Adrenal gland (tissue), 19 donors: ENCODE data around the gene PI16. TPM values are rescaled to one million over a fixed set of nuclear protein-coding genes. Genes with fewer than 3 reads are reported as not detected.

Experiments used
- DNase-seq, 7 donors: peaks; one replicate each; pipeline ENCODE4 v3.0.0-alpha.2; 2019 to 2020
- H3K27ac ChIP-seq, 5 donors: fragments of 200-600 bp; sonication (generic) in 4 of 5; 1 replicate in 3 of 5; 2 replicates in 2 of 5; pipeline versions ENCODE4 v1.5.1 to v1.8.0; 2016 to 2020; ENCODE audit warnings: mild to moderate bottlenecking in 1 of 5
- H3K27me3 ChIP-seq: fragments of 200-600 bp; 2 replicates; pipeline ENCODE4 v1.8.0; 2021
- H3K36me3 ChIP-seq, 2 donors: fragments of 200-600 bp; replicated peaks in 1 of 2; 1 replicate in 1 of 2; 2 replicates in 1 of 2; pipeline versions ENCODE4 v1.5.1 to v1.8.0; 2018 to 2022
- H3K4me1 ChIP-seq, 2 donors: fragments of 200-600 bp; replicated peaks in 1 of 2; 1 replicate in 1 of 2; 2 replicates in 1 of 2; pipeline versions ENCODE4 v1.5.1 to v1.8.0; 2018 to 2021
- H3K4me3 ChIP-seq, 4 donors: fragments of 200-600 bp; sonication (generic) in 3 of 4; one replicate each; pipeline ENCODE4 v1.5.1; 2016 to 2018
- H3K9me3 ChIP-seq, 3 donors: fragments of 200-600 bp; sonication (generic) in 1 of 3; replicated peaks in 1 of 3; 1 replicate in 2 of 3; 2 replicates in 1 of 3; pipeline versions ENCODE4 v1.5.1 to v1.8.0; 2016 to 2021
- POLR2A ChIP-seq, 2 donors: fragments of 450-650 bp; IDR thresholded peaks; one replicate each; pipeline ENCODE4 v1.6.1; 2017; ENCODE audit warnings: antibody characterized with exemption in 2 of 2, mild to moderate bottlenecking in 2 of 2, moderate library complexity in 1 of 2
- WGBS, 4 donors: extraction: QIAGEN DNeasy Blood & Tissue Kit in 2 of 4; methylation state at CpG; one replicate each; pipeline versions ENCODE4 v1.1.5 to v1.1.7; 2013 to 2017; 5-methylcytosine and 5-hydroxymethylcytosine counted together
- intact Hi-C, 2 donors: fragments of 100-400 bp; cut with DNase I; formaldehyde crosslinking; loops; one replicate each; pipeline versions ENCODE4 v1.14.1 to v1.15.0; 2022 to 2023
- long read RNA-seq, 10 donors: library from polyadenylated mRNA in 3 of 10; unstranded in 2 of 10; stranded (forward) in 1 of 10; transcript quantifications; one replicate each; pipeline ENCODE4 v2.0.0 and lab custom pipeline, GENCODE V29; 2021 to 2026
- polyA plus RNA-seq, 3 donors: library from polyadenylated mRNA; stranded (reverse); fragments of 200-250 nt in 2 of 3; fragments of 350-450 nt in 1 of 3; fragmentation: Illumina TruSeq in 1 of 3; extraction: RNeasy Lipid Tissue Mini Kit (QIAGEN cat#74804) in 1 of 3; gene quantifications; one replicate each; pipeline ENCODE4 v1.2.3, GENCODE V29; 2013 to 2014
- total RNA-seq, 9 donors: library from RNA; depleted of rRNA in 4 of 9; stranded (reverse); fragments of >200 nt in 4 of 9; fragments of 120-200 nt in 1 of 9; fragmentation: NEBNext Ultra II Directional in 1 of 9; extraction: Animal tissue kit (Norgen Biotek cat#: 25700) in 1 of 9; gene quantifications; one replicate each; pipeline versions ENCODE4 v1.1.0 to v1.2.4, GENCODE V29; 2013 to 2023
- TF ChIP-seq, protein P1 (sequence below), 6 experiments: fragments of 450-650 bp in 4 of 6; fragments of 200-600 bp in 2 of 6; sonication (generic) in 1 of 6; IDR thresholded peaks; 1 replicate in 5 of 6; 2 replicates in 1 of 6; pipeline versions ENCODE4 v1.5.1 to v1.8.0; 2016 to 2021; ENCODE audit warnings: antibody characterized with exemption in 6 of 6, mild to moderate bottlenecking in 2 of 6, moderate library complexity in 1 of 6
- donor health status: healthy with polysubstance abuse.
- donor health status: Bipolar disorder and iron deficiency.
- donor health status: DM: yes; HTN: yes; CAD: no.
- donor health status: DM: no; HTN: no; CAD: no.
- donor health status: DM: no; HTN: no; CAD: no.
- donor health status: DM: yes; HTN: yes; CAD: no.

Gene PI16, protein sequence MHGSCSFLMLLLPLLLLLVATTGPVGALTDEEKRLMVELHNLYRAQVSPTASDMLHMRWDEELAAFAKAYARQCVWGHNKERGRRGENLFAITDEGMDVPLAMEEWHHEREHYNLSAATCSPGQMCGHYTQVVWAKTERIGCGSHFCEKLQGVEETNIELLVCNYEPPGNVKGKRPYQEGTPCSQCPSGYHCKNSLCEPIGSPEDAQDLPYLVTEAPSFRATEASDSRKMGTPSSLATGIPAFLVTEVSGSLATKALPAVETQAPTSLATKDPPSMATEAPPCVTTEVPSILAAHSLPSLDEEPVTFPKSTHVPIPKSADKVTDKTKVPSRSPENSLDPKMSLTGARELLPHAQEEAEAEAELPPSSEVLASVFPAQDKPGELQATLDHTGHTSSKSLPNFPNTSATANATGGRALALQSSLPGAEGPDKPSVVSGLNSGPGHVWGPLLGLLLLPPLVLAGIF
- total RNA-seq (1 to 10 TPM in 3 of 9 donors, under 1 TPM in 5, not detected in 1; 0.12 to 4.7 (median 0.61) TPM), polyA plus RNA-seq (1 to 10 TPM in 2 of 3 donors, under 1 TPM in 1; 0.29 to 9.3 (median 7.4) TPM)
- long read RNA-seq, donor 1, partial matches to known transcripts: 53 of 263 reads
- long read RNA-seq, donor 1, other reads (novel, unspliced or antisense): 210 of 263 reads
- long read RNA-seq, donor 2: 0 reads
- long read RNA-seq, donor 3: 0 reads
- long read RNA-seq, donor 4: 0 reads
- long read RNA-seq, donor 5: 0 reads
- long read RNA-seq, donor 6: 0 reads
- long read RNA-seq, donor 7: 0 reads
- long read RNA-seq, donor 8, partial matches to known transcripts: 138 of 377 reads
- long read RNA-seq, donor 8, other reads (novel, unspliced or antisense): 239 of 377 reads
- long read RNA-seq, donor 9: 0 reads
- long read RNA-seq, donor 10, partial matches to known transcripts: 120 of 204 reads
- long read RNA-seq, donor 10, other reads (novel, unspliced or antisense): 83 of 204 reads

DNA sequence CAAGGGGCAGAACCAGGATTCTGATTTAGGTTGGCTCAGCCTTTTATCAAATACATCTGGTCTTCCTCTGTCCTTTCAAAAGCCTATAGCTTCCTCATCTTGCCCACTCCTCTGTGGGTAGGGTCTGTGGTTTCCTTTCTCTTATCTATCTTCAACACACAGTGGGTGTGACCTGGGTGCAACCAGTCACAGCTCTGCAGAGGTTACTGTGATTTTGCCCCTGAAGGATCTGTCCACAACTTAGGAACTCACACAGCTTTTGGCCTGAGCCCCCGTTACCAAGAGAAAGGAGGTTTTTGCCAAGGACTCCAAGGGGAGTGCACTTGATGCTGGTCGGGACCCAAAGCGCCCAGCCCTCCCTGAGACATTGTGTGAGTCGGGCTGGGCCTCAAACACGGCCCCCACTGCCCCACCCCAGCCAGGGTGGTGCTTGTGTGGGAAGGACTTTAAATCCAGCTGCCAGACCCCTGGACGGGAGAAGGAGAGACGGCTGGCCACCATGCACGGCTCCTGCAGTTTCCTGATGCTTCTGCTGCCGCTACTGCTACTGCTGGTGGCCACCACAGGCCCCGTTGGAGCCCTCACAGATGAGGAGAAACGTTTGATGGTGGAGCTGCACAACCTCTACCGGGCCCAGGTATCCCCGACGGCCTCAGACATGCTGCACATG is at the start of gene PI16:
Gene PI16, plus strand, starts transcription at position 477 of the 670 bp plus-strand sequence. Its CDS starts 23 bp downstream, at position 500.
- TF ChIP-seq, protein P1, sequence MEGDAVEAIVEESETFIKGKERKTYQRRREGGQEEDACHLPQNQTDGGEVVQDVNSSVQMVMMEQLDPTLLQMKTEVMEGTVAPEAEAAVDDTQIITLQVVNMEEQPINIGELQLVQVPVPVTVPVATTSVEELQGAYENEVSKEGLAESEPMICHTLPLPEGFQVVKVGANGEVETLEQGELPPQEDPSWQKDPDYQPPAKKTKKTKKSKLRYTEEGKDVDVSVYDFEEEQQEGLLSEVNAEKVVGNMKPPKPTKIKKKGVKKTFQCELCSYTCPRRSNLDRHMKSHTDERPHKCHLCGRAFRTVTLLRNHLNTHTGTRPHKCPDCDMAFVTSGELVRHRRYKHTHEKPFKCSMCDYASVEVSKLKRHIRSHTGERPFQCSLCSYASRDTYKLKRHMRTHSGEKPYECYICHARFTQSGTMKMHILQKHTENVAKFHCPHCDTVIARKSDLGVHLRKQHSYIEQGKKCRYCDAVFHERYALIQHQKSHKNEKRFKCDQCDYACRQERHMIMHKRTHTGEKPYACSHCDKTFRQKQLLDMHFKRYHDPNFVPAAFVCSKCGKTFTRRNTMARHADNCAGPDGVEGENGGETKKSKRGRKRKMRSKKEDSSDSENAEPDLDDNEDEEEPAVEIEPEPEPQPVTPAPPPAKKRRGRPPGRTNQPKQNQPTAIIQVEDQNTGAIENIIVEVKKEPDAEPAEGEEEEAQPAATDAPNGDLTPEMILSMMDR (IDR thresholded peaks at IDR 0.05): no peak
- no peak for TF ChIP-seq POLR2A (IDR thresholded peaks at IDR 0.05)
- peak in 3 of 7 donors; percentile 8 to 31 (median 11) for DNase-seq
- Histone ChIP-seq H3K4me3 (no peak within 1 kb of the TSS), H3K4me1 (no peaks in the 10 kb centered on the region), H3K27me3 (no peaks in the 10 kb centered on the region), H3K36me3 (no peaks in the 10 kb centered on the region), H3K27ac (no peak within 1 kb of the TSS), H3K9me3 (no peaks in the 10 kb centered on the region)
- 73 to 82% (median 80%) methylated on average over 8 to 14 of the region's 14 CpGs; no CpG with 5 or more reads in 1 of the 4 donors for WGBS, 4 donors
- intact Hi-C loops: no loop called here

DNA sequence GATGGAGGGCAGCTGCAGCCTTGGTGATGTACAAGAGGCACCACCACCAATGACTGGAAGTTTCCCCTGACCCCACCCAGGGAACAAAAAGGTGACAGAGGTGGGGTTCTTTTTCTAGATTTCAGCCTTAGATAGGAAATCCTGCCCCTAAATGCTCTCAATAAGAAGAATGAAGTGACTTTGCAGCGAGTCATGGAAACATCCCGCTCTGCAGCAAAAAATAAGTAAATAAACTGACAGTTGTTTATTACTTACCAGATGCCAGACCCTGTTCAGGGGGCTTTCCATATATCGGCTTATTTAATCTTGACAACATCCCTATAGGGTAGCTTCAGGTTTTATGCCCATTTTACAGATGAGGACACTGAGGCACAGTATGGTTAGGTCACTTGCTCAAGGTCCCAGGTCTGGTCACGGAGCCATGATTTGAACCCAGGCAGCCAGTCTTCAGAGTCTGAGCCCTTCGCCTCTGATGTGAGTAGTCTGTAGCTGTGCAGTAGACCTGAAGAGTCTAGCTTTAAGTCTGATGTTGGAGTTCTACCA is 49.6 kb upstream of the PI16 start:
- Histone ChIP-seq H3K4me3 (no peak overlapping the region), H3K4me1 (peaks cover 34 to 40% of the 10 kb centered on the region in 2 donors), H3K27ac (no peak overlapping the region), H3K9me3 (no peaks in the 10 kb centered on the region), H3K27me3 (no peaks in the 10 kb centered on the region), H3K36me3 (peaks cover 0 to 48% of the 10 kb centered on the region in 2 donors)
- intact Hi-C loops: no loop called here
- no peak for DNase-seq
- WGBS, 4 donors: 96 to 99% (median 98%) methylated on average over 5 of the region's 5 CpGs
- no peak for TF ChIP-seq POLR2A (IDR thresholded peaks at IDR 0.05)
- TF ChIP-seq, protein P1 (IDR thresholded peaks at IDR 0.05): no peak

DNA sequence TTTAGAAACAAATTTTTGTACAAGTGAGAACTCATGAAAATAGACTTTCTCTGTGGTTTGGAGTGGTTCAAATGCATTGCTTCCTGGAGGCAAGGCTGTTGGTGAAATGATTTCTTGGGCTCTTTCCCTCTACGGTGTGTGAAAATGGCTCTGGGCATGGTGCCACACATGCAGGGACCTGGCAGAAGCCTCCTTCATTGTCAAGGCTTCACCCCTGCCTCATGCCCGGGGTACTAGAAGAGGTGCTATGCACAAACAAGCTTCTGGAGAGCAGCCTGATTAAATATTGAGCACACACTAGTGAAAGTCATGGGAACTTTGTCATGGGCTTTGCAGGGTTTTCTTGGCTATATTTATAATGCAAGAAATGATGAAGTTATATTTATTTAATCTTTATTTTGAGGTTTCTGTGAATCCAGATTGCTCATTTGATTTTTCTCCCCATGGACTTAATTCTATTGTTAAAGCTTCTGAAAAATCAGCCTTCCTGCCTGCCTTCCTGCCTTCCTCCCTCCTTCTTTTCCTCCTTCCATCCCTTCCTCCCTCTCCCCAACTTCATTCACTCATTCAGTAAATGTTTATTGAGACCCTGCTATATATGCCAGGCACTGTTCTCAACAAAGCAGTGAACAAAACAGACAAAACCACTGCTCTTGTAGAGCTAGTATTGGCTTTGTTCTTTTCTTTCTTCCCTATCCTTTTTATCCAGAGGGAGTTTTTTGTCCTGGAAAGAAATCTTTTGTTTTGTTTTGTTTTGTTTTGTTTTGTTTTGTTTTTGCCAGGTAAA is 47.8 kb upstream of the PI16 start:
- Histone ChIP-seq H3K9me3 (no peaks in the 10 kb centered on the region), H3K4me3 (no peak overlapping the region), H3K4me1 (peaks cover 34 to 43% of the 10 kb centered on the region in 2 donors), H3K36me3 (peaks cover 0 to 31% of the 10 kb centered on the region in 2 donors), H3K27me3 (no peaks in the 10 kb centered on the region), H3K27ac (peak overlapping the region; percentile 23 to 74 (median 57))
- peak; percentile 43 to 76 (median 58) for DNase-seq
- TF ChIP-seq, protein P1 (IDR thresholded peaks at IDR 0.05): no peak
- no peak for TF ChIP-seq POLR2A (IDR thresholded peaks at IDR 0.05)
- intact Hi-C loops: no loop called here
- WGBS, 4 donors: 11 to 18% (median 16%) methylated on average over 2 of the region's 2 CpGs
